Left lung (tissue), 10 donors: ENCODE measurements around the gene ANKS1B. TPM values are rescaled to one million over a fixed set of nuclear protein-coding genes. Genes with fewer than 3 reads are reported as not detected.

Experiments used
- ATAC-seq: fragments of 200-7000 bp; cut with Tn5 transposase; one replicate; pipeline ENCODE4 v1.9.1; 2020; ENCODE audit warnings: moderate library complexity
- DNase-seq, 4 donors: peaks; one replicate each; pipeline ENCODE4 v3.0.0-alpha.2; 2013 to 2020
- H3K27ac ChIP-seq, 2 donors: fragments of 200-600 bp; sonication (generic) in 1 of 2; one replicate each; pipeline versions ENCODE4 v1.5.0 to v1.8.0; 2020 to 2021
- H3K27me3 ChIP-seq, 2 donors: fragments of 200-600 bp; sonication (generic) in 1 of 2; one replicate each; pipeline versions ENCODE4 v1.5.0 to v1.8.0; 2020 to 2021
- H3K36me3 ChIP-seq, 2 donors: fragments of 200-600 bp; sonication (generic) in 1 of 2; one replicate each; pipeline versions ENCODE4 v1.5.0 to v1.8.0; 2020 to 2021
- H3K4me1 ChIP-seq, 2 donors: fragments of 200-600 bp; one replicate each; pipeline ENCODE4 v1.8.0; 2021
- H3K4me3 ChIP-seq, 2 donors: fragments of 200-600 bp; sonication (generic) in 1 of 2; one replicate each; pipeline versions ENCODE4 v1.5.0 to v1.8.0; 2020 to 2021; ENCODE audit warnings: mild to moderate bottlenecking in 1 of 2
- H3K9me3 ChIP-seq, 2 donors: fragments of 200-600 bp; sonication (generic) in 1 of 2; one replicate each; pipeline versions ENCODE4 v1.5.0 to v1.8.0; 2020 to 2021
- intact Hi-C, 2 donors: fragments of 100-400 bp; cut with DNase I; formaldehyde crosslinking; loops; one replicate each; pipeline versions ENCODE4 v1.11.2 to v1.14.2; 2022
- polyA plus RNA-seq, 6 donors: library from polyadenylated mRNA; unstranded; fragments of 120-200 nt; gene quantifications; one replicate each; pipeline ENCODE4 v1.2.1, GENCODE V29; 2013; ENCODE audit not compliant: insufficient read length in 6 of 6
- total RNA-seq, 2 donors: library from RNA; stranded (reverse); fragmentation: NEBNext Ultra II Directional; extraction: Animal tissue kit (Norgen Biotek cat#: 25700); gene quantifications; one replicate each; pipeline ENCODE4 v1.2.1, GENCODE V29; 2021
- TF ChIP-seq, protein P1 (sequence below), 2 donors: fragments of 200-600 bp; sonication (generic) in 1 of 2; IDR thresholded peaks; one replicate each; pipeline versions ENCODE4 v1.5.0 to v1.8.0; 2021; ENCODE audit warnings: antibody characterized with exemption in 2 of 2
- donor health status: DM: no; HTN: yes; CAD: no.
- donor health status: DM: no; HTN: no; CAD: no.

Gene ANKS1B
- total and polyA plus RNA-seq, 8 donors = 4.9 to 31.8 (median 14.9) TPM

DNA sequence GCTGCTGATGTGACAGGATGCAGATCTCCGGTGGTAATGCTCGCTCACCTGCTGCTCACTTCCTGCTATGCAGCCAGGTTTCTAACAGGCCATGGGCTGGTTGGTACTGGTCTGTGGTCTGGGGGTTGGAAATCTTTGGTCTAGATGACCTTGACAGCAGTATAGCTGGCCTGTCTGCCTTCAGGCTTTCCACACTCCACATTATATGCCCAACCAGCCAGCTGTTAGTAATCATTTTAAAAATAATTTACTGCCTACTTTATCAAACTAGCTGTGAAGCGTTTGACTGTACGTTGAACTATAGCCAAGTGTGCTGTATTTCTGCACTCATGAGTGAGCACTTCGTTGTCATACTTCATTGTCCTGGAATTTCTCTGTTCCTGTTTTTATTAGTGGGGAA, 761.2 kb downstream of the ANKS1B start:
- Histone ChIP-seq H3K4me1 (no peaks in the 10 kb centered on the region), H3K9me3 (no peaks in the 10 kb centered on the region), H3K27ac (no peak overlapping the region), H3K4me3 (no peak overlapping the region), H3K36me3 (no peaks in the 10 kb centered on the region), H3K27me3 (no peaks in the 10 kb centered on the region)
- DNase-seq (no peak), ATAC-seq (no peak)
- TF ChIP-seq, protein P1, sequence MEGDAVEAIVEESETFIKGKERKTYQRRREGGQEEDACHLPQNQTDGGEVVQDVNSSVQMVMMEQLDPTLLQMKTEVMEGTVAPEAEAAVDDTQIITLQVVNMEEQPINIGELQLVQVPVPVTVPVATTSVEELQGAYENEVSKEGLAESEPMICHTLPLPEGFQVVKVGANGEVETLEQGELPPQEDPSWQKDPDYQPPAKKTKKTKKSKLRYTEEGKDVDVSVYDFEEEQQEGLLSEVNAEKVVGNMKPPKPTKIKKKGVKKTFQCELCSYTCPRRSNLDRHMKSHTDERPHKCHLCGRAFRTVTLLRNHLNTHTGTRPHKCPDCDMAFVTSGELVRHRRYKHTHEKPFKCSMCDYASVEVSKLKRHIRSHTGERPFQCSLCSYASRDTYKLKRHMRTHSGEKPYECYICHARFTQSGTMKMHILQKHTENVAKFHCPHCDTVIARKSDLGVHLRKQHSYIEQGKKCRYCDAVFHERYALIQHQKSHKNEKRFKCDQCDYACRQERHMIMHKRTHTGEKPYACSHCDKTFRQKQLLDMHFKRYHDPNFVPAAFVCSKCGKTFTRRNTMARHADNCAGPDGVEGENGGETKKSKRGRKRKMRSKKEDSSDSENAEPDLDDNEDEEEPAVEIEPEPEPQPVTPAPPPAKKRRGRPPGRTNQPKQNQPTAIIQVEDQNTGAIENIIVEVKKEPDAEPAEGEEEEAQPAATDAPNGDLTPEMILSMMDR (IDR thresholded peaks at IDR 0.05) = no peak
- intact Hi-C loops = no loop called here

DNA sequence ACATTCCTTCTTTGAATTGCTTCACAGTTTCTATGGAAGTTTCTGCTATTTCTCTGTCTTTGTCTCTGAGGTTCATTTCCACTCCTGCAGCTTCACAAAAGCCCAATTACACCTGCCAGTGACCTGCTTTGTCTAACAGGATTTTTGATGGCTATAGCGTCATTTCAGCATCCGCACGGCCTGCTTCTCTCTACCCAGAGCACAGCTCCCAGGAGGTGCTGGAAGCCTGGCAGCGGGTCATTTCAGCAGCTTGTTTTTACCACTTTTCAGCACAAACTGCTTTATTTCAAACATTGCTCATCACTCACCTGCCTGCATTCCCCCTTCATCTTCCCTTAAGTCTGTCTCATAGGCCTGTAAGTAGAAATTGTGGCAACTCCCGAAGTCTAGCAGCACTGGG, 771.7 kb downstream of the ANKS1B start:
- Histone ChIP-seq H3K9me3 (peaks cover 0 to 30% of the 10 kb centered on the region in 2 donors), H3K4me3 (no peak overlapping the region), H3K27me3 (no peaks in the 10 kb centered on the region), H3K27ac (no peak overlapping the region), H3K36me3 (no peaks in the 10 kb centered on the region), H3K4me1 (no peaks in the 10 kb centered on the region)
- no peak for DNase-seq
- no peak for ATAC-seq
- intact Hi-C loops = no loop called here
- TF ChIP-seq, protein P1 (IDR thresholded peaks at IDR 0.05) = no peak

DNA sequence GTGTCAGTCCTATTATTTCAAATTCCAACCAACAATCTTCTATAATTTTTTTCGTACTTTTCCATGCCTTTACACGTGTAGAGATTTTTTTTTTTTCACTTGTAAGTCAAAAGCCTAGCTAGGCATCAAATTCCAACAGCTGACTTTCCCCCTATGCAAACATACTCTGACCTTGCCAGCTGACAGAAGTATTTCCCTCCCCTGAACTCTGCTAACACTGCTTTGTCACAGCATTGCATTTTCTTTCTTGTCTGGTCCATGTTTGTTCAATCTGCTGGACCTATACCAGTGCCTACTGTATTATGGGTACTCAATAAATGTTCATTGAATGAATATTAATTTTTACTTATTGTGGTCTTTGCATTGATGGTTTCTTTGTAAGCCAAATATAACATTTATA, 772.5 kb downstream of the ANKS1B start:
- no peaks in the 10 kb centered on the region for H3K4me1 ChIP-seq
- intact Hi-C loops = no loop called here
- ATAC-seq (peak; percentile 30), DNase-seq (no peak)
- TF ChIP-seq, protein P1 (IDR thresholded peaks at IDR 0.05) = no peak
- peaks cover 0 to 30% of the 10 kb centered on the region in 2 donors for H3K9me3 ChIP-seq
- H3K36me3 ChIP-seq = no peaks in the 10 kb centered on the region
- H3K27ac ChIP-seq = no peak overlapping the region
- no peaks in the 10 kb centered on the region for H3K27me3 ChIP-seq
- no peak overlapping the region for H3K4me3 ChIP-seq

DNA sequence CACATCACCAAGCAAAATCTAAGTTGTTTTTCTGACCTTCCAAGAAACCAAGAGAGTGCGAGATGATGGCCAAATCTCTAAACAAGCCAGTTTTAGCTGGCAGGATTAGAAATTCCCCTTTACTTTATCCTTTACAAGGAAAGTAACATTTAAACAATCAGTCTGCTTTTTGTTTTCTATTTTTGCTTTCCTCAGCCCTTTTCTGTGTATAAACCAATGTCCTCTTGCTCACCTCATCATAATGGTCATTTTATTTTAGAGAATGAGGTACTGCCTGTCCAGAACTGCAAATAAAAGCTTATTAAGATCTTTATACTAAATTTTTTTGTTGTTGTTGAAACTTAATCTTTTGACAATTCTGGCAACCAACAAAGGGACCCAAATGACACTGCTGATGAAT, 779.6 kb downstream of the ANKS1B start:
- Histone ChIP-seq H3K4me1 (no peaks in the 10 kb centered on the region), H3K27me3 (no peaks in the 10 kb centered on the region), H3K27ac (no peak overlapping the region), H3K36me3 (no peaks in the 10 kb centered on the region), H3K9me3 (peaks cover 0 to 6% of the 10 kb centered on the region in 2 donors), H3K4me3 (no peak overlapping the region)
- intact Hi-C loops = no loop called here
- ATAC-seq = no peak
- TF ChIP-seq, protein P1 (IDR thresholded peaks at IDR 0.05) = no peak
- peak in 1 of 4 donors; percentile 24 for DNase-seq

DNA sequence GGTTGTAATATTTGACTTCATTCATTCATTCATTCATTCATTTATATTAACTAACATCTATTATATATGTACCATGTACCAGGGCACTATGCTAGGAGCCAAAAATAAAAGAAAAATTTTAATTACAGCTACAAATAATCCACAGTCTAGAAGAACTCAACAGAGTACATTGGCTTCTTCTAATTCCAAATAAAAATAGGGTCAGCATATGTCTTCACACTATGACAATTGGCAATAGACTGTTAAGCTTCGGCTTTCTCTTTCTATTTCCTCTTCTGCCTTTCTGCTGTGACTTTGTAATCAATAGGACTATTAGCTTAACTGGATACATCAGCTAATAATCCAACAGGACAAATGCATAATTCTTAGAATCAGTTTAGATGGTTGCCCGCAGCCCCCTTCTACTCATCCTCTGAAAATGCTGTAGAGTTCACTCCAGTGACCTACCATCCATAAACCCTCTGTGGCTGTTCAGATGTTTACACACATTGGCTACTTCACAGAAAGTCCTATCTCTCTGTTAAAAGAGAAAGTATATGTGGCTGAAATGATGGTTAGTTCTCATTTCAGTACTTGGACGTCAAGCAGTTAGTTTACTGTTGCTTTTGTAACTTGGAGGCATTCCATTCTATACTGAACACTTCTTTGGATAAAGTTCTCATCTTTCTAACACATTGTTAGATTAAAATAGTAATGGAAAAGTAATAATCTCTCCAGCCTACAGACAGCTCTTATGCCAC, 782.7 kb downstream of the ANKS1B start:
- DNase-seq (no peak), ATAC-seq (no peak)
- Histone ChIP-seq H3K27ac (no peak overlapping the region), H3K27me3 (no peaks in the 10 kb centered on the region), H3K36me3 (no peaks in the 10 kb centered on the region), H3K4me3 (no peak overlapping the region), H3K4me1 (no peaks in the 10 kb centered on the region), H3K9me3 (no peaks in the 10 kb centered on the region)
- TF ChIP-seq, protein P1 (IDR thresholded peaks at IDR 0.05) = no peak
- intact Hi-C loops = no loop called here
